ACC112 (cell line): ENCODE results near the gene COL10A1.

Source experiments
- H2AFZ ChIP-seq: fragments of 200-600 bp; sonication (generic); one replicate; pipeline ENCODE4 v1.6.0; 2017; ENCODE audit warnings: antibody characterized with exemption, low read length; ENCODE audit not compliant: unreplicated experiment
- H3K27ac ChIP-seq: fragments of 200-600 bp; sonication (generic); 2 replicates; pipeline ENCODE4 v1.5.1; 2014; ENCODE audit warnings: low read depth, mild to moderate bottlenecking, antibody characterized with exemption, low read length, moderate library complexity
- H3K27me3 ChIP-seq: fragments of 200-600 bp; sonication (generic); 2 replicates; pipeline ENCODE4 v1.6.1; 2014; ENCODE audit warnings: mild to moderate bottlenecking, antibody characterized with exemption, low read length, moderate library complexity, mixed read lengths; ENCODE audit not compliant: insufficient read depth
- H3K36me3 ChIP-seq: fragments of 200-600 bp; sonication (generic); 2 replicates; pipeline ENCODE4 v1.6.1; 2016; ENCODE audit warnings: mild to moderate bottlenecking, antibody characterized with exemption, low read length, moderate library complexity, mixed read lengths; ENCODE audit not compliant: insufficient read depth
- H3K4me1 ChIP-seq: fragments of 200-600 bp; sonication (generic); one replicate; pipeline ENCODE4 v1.6.1; 2016; ENCODE audit warnings: low read length, mixed read lengths; ENCODE audit not compliant: insufficient read depth, unreplicated experiment, control insufficient read depth
- H3K4me3 ChIP-seq: fragments of 200-600 bp; sonication (generic); 2 replicates; pipeline ENCODE4 v1.5.1; 2014; ENCODE audit warnings: mild to moderate bottlenecking, low read depth, low read length
- H3K79me2 ChIP-seq: fragments of 200-600 bp; sonication (generic); one replicate; pipeline ENCODE4 v1.6.0; 2016; ENCODE audit warnings: low read length; ENCODE audit not compliant: control insufficient read depth, unreplicated experiment, insufficient read depth

Gene COL10A1

DNA sequence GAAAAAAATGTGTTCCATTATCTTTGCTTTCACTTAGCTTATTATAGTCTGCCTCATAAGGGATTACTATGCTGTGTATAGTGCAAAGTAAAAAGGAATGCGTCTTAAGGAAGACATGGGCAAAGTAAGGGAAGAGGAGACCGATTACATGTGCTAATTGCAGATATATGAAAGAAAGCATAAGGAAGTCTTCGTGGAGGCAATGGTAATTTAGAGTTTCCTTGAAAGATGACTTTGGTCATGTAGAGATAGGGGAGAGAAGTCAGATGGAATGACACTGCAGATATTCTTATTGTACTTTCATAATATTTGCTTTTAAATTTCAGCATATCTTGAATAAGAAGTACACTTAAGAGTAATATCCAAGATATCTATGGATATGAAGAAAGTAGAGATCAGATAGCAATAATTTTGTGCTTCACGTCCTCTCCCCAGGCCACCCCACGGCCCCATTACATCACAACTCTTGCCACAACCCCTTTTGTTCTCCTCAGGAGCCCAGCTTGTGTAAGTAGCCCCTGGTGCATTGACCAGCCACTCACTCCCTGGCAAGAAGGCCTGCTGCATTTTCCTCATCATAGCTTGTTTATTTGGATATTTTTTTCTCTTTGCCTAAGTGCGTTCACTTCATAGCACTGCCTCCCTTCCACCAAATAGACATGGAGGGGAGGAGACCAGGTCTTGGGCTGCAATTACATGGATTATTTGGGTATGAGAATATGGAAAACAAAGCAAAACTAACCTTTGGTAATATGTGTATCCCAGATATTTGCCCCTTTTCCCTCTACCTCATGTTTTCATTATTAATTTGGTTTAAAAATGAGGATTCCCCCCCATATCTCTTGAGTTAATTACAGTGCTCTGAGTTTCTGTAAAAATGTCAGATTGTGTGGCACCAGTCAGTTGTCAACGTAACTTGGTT, 30.7 kb upstream of the COL10A1 start:
- H3K4me1 ChIP-seq: peaks cover 7% of the 10 kb centered on the region

DNA sequence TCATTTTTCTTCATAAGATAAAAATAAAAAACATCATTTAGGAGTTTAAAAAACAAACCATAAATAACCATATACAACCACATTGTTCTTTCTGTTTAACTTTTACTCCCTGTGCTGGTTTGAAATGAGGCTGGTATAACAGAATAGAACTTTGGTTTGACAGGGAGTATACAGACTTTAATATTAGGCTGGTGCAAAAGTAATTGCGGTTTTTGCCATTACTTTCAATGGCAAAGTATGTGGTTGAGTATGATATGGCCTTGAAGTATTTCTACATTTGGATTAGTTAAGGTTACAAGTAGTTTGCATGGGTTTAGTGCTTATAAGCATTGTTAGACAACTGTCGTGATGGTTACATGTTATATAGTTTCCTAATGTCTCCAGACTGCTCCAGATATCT, 29.0 kb upstream of the COL10A1 start:
- Histone ChIP-seq H3K27me3 (no peaks in the 10 kb centered on the region), H2AFZ (no peak overlapping the region), H3K79me2 (no peaks in the 10 kb centered on the region)

More for the DNA sequence above, 30.7 kb upstream of the COL10A1 start:
- Histone ChIP-seq H2AFZ (no peak overlapping the region), H3K27me3 (no peaks in the 10 kb centered on the region), H3K79me2 (no peaks in the 10 kb centered on the region), H3K36me3 (no peaks in the 10 kb centered on the region), H3K4me3 (no peak overlapping the region), H3K27ac (no peak overlapping the region)

DNA sequence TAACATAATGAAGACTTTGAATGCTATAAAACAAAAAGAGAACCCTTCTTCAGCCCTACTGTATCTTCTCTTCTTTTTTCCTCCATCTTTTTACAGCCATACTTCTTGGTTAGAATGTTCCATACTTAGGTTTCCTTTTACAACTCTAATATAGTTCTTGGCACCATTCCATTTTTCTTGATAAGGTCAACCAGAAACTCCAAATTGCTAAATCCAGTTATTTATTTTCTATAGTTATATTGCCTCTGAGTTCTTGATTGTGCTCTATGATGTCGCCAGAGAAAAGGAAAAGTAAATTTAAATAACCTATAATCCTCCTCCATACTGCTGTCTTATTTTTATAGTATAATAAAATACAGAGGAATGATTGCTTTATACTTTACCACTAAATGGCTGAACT, 26.7 kb upstream of the COL10A1 start:
- no peaks in the 10 kb centered on the region for H3K27me3 ChIP-seq
- no peaks in the 10 kb centered on the region for H3K36me3 ChIP-seq
- H3K4me3 ChIP-seq: no peak overlapping the region
- no peaks in the 10 kb centered on the region for H3K79me2 ChIP-seq
- H2AFZ ChIP-seq: no peak overlapping the region
- no peak overlapping the region for H3K27ac ChIP-seq
- H3K4me1 ChIP-seq: no peaks in the 10 kb centered on the region

More for the DNA sequence above, 29.0 kb upstream of the COL10A1 start:
- no peaks in the 10 kb centered on the region for H3K36me3 ChIP-seq
- no peak overlapping the region for H3K27ac ChIP-seq
- peaks cover 7% of the 10 kb centered on the region for H3K4me1 ChIP-seq
- H3K4me3 ChIP-seq: no peak overlapping the region

GRCh38 chr6:116145803-116146675, 20.1 kb upstream of the COL10A1 start:
- Histone ChIP-seq H3K4me3 (no peak overlapping the region), H3K27me3 (no peaks in the 10 kb centered on the region), H3K27ac (no peak overlapping the region)

GRCh38 chr6:116144605-116145004, 18.7 kb upstream of the COL10A1 start:
- Histone ChIP-seq H2AFZ (no peak overlapping the region), H3K27me3 (no peaks in the 10 kb centered on the region)

More at GRCh38 chr6:116145803-116146675, 20.1 kb upstream of the COL10A1 start:
- Histone ChIP-seq H3K79me2 (no peaks in the 10 kb centered on the region), H3K4me1 (peaks cover 8% of the 10 kb centered on the region), H2AFZ (no peak overlapping the region), H3K36me3 (no peaks in the 10 kb centered on the region)

DNA sequence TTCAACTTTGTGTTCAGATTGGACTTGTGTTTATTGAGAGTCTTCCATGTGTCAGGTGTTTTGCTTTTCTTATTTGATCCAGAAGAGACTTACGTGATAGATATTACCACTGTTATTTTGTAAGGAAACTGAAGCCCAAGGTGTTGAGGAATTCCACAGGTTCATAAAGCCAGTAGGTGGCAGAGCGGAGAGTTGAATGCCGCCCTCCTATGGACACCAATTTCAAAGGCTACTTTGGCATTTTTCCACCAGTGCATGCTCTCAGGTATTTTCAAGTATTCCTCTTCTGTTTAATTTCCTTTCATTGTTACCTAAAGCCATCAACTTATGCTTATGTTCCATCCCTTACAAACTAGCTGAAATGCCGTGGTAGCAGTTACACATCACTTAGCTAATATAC, 14.0 kb upstream of the COL10A1 start:
- Histone ChIP-seq H2AFZ (no peak overlapping the region), H3K27ac (no peak overlapping the region), H3K79me2 (no peaks in the 10 kb centered on the region), H3K4me3 (no peak overlapping the region), H3K4me1 (peaks cover 5% of the 10 kb centered on the region), H3K36me3 (no peaks in the 10 kb centered on the region), H3K27me3 (no peaks in the 10 kb centered on the region)

More at GRCh38 chr6:116144605-116145004, 18.7 kb upstream of the COL10A1 start:
- no peaks in the 10 kb centered on the region for H3K36me3 ChIP-seq
- no peaks in the 10 kb centered on the region for H3K79me2 ChIP-seq
- peaks cover 8% of the 10 kb centered on the region for H3K4me1 ChIP-seq
- no peak overlapping the region for H3K4me3 ChIP-seq
- H3K27ac ChIP-seq: no peak overlapping the region

DNA sequence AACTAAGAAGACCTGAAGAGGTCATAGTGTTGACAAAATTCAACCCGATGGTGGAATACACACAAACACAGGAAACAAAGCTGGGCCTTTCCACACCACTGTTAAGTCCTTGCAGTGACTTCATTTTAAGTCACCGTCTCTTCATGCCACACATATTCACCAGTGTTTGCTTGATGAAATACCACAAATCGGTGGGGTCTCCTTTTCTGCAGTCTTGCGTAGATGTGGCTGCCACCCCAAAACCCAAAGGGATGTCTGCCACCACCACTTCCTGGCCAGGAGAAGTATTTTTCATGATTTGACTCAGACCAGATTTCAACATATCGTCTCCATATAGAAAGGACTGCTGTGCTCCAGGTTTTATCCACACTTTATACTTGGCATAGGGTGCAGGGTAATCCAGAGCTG, 11.0 kb upstream of the COL10A1 start:
- no peaks in the 10 kb centered on the region for H3K4me1 ChIP-seq
- H3K27ac ChIP-seq: no peak overlapping the region
- no peaks in the 10 kb centered on the region for H3K79me2 ChIP-seq
- H3K36me3 ChIP-seq: no peaks in the 10 kb centered on the region
- H3K27me3 ChIP-seq: no peaks in the 10 kb centered on the region
- no peak overlapping the region for H3K4me3 ChIP-seq
- no peak overlapping the region for H2AFZ ChIP-seq

DNA sequence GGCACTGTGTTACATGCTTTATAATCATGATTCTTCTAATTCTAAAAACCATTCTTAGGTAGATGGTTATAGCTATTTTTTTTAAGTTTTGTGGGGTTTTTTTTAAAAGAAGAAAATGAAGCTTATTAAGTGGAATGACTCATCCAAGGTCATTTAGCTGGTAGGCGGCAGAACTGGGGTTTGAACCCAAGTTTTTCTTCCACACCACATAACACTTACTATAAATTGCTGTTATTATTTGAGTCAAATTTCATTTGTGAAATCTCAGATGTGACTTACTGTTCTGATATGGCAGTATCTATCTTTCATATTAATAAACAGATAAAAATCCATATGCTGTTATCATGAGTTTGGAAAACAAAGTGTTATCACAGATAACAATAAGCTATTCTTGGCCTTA, 10.4 kb upstream of the COL10A1 start:
- Histone ChIP-seq H3K79me2 (no peaks in the 10 kb centered on the region), H3K27me3 (no peaks in the 10 kb centered on the region), H3K36me3 (no peaks in the 10 kb centered on the region), H3K4me1 (no peaks in the 10 kb centered on the region), H2AFZ (no peak overlapping the region), H3K27ac (no peak overlapping the region), H3K4me3 (no peak overlapping the region)

DNA sequence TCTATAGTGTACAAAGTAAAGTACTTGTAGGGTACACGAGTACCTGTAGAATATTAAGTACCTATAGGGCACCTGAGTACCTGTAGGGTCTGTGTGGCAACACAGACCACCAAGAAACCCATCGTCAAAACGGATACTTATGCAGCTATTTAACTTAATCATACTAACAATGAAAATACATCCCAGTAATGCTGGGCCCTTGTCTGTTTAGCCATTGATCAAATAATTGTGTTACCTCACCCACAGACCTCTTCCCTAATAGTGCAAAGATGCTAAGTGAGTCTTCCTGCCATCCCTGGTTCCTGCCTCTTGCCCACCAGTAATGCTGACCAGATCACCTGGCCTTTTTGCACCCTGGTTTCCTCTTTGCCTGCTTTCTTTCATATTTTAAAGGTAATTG, 7.5 kb upstream of the COL10A1 start:
- H3K79me2 ChIP-seq: no peaks in the 10 kb centered on the region
- H3K36me3 ChIP-seq: no peaks in the 10 kb centered on the region
- H3K4me1 ChIP-seq: no peaks in the 10 kb centered on the region
- H3K4me3 ChIP-seq: no peak overlapping the region
- no peak overlapping the region for H2AFZ ChIP-seq
- no peaks in the 10 kb centered on the region for H3K27me3 ChIP-seq
- H3K27ac ChIP-seq: no peak overlapping the region

- Histone ChIP-seq H2AFZ (no peak overlapping the region), H3K36me3 (no peaks in the 10 kb centered on the region; the same call in 1 of the 2 replicates), H3K27ac (no peak overlapping the region), H3K27me3 (no peaks in the 10 kb centered on the region), H3K4me1 (peaks cover 6% of the 10 kb centered on the region), H3K4me3 (no peak overlapping the region), H3K79me2 (no peaks in the 10 kb centered on the region)
Observed at GRCh38 chr6:116127771-116128493, 2.0 kb upstream of the COL10A1 start.
